ENCODE measurements around the gene KIF18A.
"Not testable (repeated sequence)": the region's sequence is repeated elsewhere in the genome, so short reads cannot be mapped to it uniquely, and the experiment has no call there.

KIF18A gene

DNA sequence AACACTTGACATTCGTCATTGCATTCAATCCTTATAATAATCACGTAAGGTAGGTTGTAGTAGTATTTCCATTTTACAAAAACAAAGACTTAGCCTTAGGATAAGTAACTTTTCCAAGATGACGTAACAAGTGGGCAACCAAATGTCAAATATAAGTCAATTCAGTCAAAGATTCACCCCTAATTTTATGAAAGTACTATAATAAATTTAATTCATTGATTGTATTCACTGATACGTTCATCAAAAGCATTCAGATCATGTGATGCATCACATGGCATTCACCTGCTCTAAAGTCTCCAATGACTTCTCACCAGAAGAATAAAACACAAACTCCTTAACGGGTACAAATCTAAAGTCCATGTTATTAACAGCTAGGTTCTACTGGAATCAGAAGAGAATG is 2.1 kb downstream of the KIF18A start:
- DNase-seq, result no peak

DNA sequence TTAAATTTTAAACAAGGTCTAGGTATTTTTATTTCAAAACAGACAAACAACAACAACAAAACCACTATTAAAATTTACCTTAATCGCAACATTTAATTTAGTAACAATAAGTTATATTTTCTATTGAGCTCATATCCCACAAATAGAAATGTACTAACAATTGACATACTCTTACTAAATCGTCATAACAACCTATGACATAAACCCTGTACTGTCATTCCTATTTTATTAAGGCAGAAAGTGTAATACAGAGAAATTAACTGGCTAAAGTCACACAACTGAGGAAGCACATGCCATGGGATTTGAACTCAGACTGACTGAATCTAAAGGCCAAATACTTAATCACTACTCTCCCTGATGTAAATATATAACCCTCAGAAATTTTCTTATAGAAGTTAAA is 3.0 kb downstream of the KIF18A start:
- no peak for DNase-seq

DNA sequence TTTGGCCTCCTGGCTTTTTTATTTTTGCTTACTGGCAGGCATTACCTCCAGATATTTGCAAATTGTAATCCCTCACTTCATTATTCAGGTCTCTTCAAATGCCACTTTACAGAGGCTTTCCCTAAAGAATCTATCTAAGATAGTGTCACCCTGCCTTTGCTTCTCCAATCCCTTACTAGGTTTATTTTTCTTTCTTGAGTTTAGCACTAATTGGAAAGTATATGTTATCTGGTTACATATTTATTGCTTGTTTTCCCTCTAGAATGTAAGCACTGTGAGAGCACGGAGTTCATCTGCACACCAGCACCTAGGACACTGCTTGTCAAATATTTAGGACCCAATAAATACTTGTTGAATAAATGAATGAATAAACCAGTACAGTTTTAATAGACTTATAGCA is 3.5 kb downstream of the KIF18A start:
- DNase-seq, result no peak

DNA sequence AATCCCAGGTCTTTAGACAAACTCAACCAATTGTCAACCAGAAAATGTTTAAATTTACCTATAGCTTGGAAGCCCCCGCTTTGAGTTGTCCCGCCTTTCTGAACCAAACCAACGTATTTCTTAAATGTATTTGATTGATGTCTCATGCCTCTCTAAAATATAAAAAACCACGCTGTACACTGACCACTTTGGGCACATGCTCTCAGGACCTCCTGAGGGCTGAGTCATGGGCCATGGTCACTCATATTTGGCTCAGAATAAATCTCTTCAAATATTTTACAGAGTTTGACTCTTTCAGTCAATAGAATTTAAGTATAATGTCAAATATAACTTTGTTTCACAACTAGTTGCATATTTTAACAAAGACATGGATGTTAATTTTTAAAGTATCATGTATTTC is 5.7 kb downstream of the KIF18A start:
- not testable (repeated sequence) for DNase-seq

DNA sequence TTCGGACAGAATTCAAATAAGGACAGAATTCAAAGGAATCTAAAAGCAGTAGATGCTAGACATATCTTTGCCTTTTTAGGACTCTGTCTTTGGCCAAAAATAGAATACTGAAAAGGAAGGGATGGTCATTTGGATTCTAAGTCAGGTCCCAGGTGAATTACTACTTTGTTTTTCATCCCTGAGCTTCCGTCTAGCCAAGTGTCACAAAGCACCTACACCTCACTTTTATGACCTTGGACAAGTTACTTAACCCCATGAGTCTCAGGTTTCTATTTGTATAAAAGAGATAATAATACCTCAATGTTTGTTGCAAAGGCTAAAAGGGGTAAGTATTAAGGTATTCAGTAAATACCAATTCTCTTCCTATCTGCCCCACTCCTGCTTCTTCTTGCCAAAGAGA is 7.3 kb downstream of the KIF18A start:
- no peak for DNase-seq

DNA sequence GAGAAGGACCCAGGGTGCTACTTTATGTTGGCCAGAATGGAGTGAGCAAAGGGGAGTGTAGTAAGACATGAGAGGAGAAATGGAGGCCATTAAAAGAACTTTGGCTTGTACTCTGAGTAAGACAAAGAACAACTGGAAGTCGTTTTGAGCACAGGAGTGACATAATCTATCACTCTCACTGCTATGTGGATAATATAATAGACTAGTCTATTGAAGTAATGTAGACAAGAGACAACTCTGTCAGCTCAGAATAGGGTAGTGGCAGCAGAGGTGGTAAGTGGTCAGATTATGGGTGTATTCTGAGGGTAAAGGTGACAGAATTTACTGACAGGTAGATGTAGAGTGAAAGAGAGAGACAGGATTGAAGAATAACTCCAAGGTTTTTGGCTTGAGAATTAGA is 8.2 kb downstream of the KIF18A start:
- DNase-seq, result no peak

DNA sequence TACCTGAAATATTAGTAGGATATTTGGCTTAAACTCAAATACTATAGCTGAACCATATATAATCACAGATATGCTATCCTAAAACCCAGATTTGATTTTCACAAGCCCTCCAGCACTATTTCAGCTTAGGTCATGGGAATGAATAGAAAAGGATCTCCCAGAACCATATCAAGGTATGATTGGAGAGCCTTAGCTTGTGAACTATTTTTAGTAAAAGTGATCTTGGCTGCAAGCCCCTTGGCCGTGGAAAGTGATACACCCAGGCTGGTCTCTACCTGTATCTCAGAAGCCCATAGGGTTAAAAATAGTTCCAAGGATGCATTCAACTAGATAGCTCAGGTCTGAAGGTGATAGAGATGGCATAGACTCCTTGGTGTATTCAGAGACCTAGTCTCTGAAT is 9.7 kb downstream of the KIF18A start:
- DNase-seq, result no peak

DNA sequence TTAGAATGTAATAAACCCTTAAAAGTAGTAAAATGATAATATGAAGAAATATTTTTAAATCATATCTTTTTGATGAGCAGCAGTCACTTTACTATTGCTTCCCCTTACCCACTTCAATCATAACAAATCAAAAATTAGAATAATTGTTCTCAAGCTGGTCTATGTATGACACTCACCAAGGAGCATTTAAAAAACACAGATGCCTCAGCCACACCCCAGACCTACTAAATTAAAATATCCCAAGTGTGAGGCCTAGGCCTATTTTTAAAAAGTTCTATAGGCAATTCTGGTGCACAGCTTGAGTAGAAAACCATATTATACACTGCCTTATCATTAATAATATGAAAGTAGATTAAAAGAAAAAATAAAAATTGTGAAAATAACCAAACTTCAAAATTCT is 15.2 kb downstream of the KIF18A start:
- no peak for DNase-seq

DNA sequence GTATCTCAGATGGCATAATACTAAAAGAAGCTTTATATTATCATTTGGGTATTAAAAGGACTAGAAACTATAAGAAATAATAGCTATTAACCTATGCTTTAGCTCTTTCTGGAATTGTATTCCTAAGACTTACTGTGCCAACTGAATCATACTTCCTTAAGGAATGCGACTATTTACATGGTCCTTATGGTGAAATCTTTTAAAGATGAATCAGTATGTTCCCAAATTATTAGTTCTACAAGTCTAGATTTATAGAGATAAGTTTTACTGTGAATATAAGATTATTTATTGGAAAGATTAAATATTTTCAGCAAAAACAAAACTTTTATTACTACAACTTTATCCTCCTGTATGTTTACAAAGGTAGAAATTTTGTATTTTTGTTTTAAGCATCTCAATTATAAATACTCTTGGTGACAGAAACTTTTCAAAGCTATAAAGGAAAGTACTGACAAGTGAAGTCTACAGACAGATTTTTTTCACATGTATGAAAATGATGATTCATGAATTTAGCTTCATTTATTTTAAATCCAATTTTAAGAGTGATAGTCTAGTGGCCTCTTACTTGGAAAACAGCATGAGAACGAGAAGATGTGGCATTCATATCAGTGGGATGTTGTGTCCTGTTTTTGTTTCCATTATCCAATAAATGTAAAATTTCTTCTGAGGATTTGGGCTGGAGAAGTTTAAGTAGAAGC is 17.8 kb downstream of the KIF18A start:
- no peak for DNase-seq

DNA sequence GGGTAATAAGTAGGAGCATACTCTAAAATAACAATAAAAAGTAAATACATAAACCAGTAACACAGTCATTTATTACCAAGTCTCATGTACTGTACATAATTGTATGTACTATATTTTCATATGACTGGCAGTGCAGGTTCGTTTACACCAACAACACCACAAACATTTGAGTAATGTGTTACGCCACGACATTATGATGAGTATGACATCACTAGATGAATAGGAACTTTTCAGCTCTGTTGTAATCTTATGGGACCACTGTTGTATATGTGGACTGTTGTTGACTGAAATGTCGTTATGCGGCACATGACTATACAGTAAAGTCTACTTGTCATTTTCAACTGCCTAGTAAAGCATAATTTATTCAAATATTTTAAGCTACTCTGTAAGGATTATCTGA is 18.6 kb downstream of the KIF18A start:
- DNase-seq, result no peak

DNA sequence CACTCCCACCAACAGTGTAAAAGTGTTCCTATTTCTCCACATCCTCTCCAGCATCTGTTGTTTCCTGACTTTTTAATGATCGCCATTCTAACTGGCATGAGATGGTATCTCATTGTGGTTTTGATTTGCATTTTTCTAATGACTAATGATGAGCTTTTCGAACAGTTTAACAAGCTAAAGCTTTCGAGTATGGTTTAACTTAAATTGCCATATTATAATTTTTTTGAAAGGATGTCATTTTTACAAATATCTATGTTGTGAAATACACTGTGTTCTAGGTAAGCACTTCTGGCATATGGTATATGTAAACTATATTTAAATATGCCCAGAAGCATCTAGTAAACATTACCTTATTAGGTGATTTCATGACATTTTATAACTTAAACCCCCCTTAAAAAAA is 20.3 kb downstream of the KIF18A start:
- DNase-seq, result not testable (repeated sequence)

DNA sequence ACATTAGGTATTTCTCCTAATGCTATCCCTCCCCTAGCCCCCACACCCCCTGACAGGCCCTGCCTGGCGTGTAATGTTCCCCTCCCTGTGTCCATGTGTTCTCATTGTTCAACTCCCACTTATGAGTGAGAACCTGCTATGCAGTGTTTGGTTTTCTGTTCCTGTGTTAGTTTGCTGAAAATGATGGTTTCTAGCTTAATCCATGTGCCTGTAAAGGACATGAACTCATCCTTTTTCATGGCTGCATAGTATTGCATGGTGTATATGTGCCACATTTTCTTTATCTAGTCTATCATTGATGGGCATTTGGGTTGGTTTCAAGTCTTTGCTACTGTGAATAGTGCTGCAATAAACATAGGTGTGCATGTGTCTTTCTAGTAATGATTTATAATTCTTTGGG is 20.8 kb downstream of the KIF18A start:
- not testable (repeated sequence) for DNase-seq

DNA sequence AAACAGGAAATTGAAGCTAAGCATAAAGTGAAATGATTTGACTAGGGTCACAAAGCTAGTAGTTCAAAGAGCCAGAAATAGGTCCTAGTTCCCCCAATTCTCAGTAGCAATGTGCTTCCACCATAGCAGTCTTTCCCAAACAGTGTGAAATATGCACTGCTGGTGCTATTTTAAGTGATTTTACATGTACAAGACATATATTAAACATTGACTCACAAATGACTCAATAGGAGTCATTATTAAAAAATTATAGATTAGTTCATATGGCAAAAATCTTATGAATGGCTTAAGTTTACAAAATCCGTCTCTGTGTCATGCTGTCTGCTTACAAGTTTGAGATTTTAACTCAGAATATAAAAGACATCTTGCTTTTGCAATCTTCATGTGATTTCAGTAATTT is 21.4 kb downstream of the KIF18A start:
- DNase-seq, result no peak

DNA sequence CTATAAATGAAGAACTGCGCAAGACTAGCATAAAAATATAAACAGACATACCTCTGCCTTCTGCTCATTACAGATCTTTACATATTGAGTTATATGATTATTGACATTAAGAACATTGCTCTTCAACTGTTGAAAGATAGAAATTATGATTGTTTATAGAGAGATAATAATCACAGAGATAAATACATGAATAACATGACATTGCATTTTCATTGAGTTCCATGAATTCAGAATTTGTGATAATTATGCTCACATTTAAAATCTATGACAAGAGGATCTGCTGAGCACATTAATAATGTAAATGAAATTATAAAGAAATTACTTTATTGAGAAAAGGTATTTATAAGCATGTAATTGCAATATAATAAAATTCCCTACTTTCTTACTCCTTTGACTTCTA is 24.8 kb downstream of the KIF18A start:
- DNase-seq, result no peak

DNA sequence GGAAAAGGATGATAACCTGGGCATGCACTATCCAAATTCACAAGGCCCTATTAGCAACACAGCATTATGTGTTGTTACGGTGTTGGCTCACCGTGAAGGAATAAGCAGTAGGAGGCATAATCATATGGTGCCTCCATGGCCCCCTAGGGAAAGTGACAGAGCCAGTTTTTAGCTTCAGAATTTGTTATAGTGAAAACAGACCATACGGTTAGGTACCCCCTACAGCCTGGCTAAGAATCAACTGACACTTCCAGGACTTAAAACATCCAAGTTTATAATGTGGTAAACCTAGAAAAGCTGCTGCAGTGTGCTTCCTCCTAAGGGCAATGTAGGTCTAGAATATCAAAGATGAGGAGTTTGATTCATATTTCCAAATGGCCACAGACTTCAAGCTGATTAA is 30.4 kb downstream of the KIF18A start:
- no peak for DNase-seq

DNA sequence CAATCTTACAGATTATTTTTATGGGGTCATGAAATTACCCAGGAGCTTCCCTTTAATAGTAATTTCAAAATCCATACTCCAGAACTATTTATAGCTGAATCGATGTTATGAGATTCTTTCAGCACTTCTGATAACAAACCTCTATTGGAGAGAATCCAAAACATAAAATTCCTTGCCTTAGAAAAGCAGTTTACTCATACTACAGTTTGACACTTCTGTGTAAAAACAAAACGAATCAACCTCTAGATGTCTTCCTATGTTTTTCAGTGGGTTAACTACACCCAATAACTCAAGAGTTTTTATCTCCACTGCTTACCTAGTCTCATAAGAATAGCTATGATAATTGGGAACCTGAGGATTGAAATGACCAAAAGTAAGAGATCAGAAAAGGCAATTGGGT is 35.6 kb downstream of the KIF18A start:
- no peak for DNase-seq

DNA sequence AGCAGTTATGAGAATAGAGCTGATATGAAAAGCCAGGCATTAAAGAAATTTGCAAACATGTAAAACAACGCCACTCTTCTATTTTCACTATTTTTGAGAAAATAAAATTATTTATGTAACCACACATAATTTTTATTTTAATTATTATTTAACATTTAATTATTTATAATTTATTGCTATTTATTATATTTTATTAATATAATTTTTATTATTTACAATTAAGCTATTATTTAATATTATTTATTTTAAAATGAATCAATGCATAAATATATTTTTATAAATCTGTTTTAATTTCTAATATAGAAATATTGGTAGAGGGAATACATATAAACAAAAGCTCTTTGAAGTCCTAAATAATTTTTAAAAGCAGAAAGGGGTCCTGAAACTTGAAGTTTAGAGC is 36.7 kb downstream of the KIF18A start:
- no peak for DNase-seq

DNA sequence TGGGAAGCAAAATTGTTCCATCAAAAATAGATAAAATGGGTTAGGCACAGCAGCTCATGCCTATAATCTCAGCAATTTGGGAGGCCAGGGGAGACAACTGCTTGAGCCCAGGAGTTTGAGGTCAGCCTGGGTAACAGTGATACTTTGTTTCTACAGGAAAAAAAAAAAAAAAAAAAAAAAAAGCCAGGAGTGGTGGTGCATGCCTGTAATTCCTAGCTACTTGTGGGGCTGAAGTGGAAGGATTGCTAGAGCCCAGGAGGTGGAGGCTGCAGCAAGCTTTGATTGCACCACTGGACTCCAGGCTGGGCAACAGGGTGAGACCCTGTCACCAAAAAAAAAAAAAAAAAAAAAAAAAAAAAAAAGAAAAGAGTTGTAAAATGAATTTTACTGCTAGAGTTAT is 49.6 kb downstream of the KIF18A start:
- no peak for DNase-seq

DNA sequence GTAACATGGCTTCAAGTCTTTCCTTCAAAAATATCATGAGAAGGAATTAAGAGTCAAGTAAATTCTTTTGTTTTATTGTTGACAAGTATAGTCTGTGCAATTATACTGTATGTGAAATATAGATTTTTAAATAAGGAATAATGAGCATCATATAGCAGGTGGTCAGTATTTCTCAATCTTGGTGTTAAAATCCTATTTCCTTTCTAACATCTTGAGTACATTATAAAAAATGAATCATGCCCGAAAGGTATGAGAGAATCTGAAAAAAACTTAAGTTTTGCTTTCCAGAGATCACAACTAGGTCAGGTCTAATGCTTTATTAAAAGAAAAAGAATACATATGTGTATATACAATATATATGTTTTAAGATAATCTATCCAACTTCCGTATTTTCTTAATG is 53.1 kb downstream of the KIF18A start:
- DNase-seq, result no peak

DNA sequence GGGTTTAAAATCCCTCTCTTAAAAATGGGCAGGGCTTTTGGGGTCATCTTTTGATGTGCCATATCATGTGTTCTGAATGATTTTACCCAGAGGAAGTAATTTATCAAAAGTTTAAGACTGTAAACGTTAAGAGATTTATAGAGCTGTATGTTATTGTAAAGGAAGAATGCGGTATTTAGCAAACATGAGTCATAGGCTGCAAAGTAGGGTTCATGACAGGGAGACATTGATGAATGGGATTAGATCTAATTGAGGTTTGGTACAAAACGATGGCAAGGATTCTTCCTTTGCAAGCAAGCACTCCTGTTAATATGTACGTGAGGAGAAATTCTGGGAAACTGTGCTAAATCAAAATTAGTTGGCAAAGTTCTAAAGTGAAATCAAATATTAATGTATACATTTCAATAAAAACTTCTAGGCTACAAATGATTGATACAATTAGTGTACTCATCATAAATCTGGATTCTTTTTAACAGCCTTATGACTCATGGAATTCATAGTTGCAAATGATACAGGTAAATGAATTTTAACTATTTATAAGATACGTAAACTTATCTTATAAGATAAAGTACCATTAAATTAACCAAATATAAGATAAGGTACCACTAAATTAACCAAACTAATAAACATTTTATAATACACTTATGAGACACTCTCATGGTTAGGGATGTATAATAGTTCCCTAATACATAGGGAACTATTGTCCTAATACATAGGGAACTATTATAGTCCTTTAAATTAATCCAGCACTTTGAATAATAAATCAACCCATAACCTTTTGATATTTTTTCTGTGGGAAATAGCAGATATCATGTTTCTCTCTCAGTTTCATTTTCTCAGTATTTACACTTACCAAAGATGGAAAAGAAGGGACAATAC is 58.4 kb downstream of the KIF18A start:
- DNase-seq, result no peak

DNA sequence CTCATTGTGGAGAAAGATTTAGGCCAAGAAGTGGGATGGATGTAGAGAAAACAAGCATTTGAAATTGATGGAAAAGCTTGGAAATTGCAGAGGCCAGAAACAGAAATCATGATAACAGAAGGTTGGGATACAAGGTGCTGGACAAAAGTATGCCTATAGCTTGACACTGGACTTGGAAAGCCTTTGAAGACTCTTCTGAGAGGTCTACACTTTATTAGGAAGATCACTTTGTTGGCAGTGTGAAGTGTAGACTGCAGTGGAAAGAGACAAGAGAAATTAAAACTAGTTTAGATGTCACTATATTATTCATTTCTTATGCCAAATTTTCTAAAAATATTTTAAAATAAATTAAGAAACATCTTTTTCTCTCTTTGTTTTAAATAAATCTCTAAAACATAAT is 59.1 kb downstream of the KIF18A start:
- DNase-seq, result no peak

DNA sequence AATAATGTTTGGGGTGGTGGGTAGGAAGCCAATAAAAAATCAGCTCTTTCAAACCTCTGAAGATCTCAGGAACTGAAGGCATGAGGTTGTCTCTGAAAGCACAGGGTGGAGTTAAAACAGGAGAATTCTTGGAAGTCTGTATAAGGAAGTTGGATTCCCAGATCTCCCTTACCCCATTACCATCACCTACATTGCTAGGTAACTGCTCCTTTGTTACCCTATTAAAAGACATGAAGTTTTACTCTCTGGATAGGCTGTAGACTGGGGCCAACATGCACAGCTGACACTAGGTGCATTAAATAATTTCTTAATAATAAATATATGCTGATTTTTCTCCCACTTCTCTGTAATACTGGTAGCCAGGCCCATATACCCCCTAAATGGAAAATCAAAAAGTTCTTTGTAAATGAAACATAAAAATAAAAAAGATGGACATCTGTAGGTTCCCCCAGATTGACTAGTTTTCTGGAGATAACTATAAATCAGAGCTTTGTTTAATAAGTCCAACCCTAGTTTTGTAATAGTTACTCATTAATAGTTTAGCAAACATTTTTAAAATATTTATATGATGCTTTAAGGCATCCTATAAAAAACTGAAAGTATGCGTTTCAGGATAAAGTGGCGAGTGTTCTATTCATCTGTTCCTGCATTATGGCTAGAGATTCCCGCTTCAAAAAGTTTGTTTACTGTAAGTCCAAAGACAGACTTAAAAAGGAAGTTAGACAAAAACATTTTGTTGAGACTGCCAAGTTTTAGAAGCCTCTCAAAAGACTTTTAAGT is 63.8 kb downstream of the KIF18A start:
- no peak for DNase-seq

DNA sequence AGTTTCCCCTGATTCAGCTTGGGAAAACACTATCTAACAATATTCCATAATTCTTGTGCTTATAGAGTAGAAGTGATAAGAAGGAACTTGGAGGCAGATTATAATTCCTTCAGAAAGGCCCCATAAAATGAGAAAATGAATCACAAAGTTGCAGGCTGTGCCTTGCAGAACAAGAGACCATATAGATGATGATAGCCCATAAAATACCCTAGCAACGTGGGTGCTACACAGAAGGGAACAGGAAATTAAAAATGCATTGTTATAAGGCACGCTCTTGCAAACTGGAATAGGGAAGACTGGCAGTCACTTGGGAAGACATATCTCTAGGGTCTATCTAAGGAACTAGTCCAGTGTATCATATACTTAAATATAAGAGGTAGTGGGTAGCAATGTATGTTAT is 67.6 kb downstream of the KIF18A start:
- no peak for DNase-seq

DNA sequence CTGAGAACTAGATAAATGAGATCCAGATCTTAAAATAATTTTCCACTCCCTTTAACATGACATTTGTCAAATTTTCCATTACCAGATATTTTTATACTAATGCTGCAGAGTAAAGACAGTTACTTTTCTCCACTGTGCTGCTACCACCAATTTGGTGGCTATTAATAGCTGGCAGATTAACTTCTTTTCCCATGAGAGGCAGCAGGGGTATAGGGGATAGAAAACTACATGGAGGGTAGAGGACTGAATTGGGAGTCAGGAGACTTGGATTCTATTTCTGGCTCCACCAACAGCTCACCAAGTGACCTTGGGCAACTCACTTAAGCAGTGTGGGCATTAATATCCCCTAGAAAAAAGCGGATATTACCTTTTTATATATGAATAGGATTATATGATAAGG is 69.2 kb downstream of the KIF18A start:
- DNase-seq, result no peak

Measured in NCI-H1436 treated with DMSO at 0.1 percent for 48 hours (cell line).